CD4-positive, alpha-beta T cell treated with Interleukin-10 for 1 hour (primary cell): ENCODE results near the gene SLC30A2.

Experiments
- DNase-seq: peaks from one replicate; pipeline ENCODE4 v3.0.0-alpha.2; 2020

SLC30A2 gene

DNA sequence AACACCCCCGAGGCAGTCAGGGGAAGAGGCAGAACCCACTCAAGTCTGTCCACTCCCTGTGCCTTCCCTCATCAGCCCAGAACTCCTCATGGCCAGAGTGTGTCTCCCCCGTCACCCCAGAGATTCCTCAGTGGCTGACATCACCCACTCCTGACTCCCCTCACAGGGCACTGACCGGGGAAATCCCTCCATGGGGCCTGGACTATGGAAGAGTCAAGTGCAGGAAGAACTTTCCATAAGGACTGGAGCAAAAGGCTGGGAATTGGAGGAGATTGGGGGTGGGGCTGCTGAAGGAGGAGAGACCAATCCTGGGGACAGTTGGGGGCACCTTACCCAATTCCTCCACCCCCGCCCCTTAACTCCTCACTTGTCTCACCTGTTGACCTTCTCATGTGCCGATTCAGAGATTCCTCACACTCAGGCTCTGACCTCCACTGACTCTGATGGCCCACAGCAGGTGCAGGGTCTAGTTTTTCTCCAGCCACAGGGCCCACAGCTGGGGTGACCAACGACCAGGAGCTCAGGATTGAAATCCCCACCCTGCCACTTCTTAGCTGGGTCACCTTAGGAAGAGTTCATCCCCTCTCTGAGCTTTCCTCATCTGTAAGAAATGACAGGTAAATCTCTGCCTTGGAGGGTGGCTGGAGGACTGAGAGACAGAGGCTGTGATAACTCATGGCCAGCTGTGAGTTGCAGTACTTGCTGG lies 24.8 kb downstream of the SLC30A2 start:
- no peak for DNase-seq

DNA sequence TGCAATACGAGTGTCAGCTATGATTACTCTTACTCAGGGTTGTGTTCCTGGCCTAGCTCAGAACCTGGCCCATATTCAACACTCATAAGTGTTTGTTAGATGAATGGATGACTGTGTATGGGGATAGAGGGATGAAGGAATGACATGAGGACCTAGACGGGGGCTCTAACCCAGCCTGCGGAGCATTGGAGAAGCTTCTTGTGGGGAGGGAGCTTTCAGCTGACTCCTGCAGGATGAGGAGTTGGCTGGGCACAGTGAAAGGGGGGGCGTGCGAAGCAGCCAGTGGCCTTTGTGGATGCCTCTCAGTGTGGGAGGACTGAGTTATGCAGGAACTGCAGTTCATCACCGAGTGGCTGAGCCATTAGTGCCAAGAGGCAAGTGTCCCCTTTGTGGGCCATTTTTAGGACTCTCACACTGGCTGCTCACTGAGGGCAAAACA lies 25.6 kb downstream of the SLC30A2 start:
- no peak for DNase-seq

DNA sequence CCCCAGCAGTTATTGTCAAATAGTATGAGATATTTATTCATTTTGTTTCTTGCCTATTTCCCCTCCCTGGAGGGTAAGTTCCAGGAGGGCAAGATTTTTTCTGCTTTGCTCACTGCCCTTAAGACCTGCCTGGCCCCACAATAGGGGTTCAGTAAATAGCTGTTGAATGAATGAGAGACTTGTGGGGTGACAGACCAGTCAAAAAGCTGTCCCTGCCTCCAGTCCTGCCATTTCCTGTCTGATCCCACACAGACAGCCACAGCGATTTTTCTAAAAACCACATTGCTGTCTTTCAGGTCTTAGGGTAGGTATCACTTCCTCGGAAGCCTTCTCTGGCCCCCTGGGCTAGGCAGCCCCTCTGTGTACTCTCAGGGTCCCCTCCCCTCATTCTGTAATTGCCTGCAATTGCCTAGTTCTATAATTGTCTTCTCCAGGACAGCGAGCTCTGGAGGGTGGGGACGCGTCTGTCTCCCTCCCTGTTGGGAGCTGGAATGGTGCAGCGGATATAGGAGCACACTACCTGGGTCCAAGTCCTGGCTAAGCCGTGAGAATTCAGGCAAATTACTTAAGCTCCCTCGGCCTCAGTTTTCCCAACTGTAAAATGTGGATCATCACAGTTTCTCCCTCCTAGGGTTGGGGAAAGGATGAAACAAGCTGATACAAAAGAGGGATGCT lies 26.1 kb downstream of the SLC30A2 start:
- no peak for DNase-seq

DNA sequence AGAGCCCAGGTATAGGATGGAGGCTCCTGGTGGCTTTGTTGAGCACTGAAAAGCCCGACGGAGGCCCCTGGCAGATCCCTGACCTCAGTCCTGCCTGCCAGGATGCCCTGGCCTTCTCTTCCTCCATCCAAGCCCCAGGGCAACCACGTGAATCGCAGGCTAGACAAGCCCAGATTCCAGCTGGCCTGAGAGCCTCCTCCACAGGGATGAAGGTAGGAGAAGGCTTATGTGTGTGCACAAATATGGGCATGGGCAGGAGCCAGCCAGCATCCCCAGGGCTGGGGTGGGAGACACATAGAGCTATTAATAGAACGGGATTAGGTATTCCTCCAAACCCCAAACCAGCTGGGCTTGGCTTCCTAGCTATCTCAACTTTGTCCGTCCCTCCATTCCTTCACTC lies 28.3 kb downstream of the SLC30A2 start:
- DNase-seq = no peak

DNA sequence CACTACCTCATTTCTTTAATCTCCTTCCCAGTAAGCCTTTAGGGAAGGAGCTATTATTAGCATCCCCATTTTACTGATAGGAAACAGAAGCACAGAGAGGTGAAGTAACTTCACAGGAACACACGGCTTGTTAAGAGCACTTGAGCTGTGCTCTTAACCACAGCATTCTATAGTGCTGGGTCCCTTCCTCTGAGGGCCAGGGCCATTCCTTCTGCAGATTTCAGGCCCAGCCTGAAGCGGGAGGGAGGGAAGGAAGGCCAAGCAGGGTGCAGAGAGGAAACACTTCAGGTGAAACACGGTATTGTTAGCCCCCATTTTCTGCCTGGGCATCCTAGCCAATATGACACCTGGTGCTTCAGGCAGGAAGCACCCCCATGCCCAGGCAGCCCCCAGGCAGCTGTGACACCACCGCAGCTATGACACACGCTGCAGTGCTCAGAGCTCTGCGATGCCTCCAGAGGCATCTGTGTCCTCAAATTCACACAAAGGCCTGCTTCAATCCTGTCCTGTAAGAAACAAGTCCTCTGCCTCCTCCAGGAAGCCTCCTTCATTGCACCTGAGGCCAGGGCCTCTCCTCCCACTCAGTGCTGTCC lies 28.9 kb downstream of the SLC30A2 start:
- DNase-seq = no peak

DNA sequence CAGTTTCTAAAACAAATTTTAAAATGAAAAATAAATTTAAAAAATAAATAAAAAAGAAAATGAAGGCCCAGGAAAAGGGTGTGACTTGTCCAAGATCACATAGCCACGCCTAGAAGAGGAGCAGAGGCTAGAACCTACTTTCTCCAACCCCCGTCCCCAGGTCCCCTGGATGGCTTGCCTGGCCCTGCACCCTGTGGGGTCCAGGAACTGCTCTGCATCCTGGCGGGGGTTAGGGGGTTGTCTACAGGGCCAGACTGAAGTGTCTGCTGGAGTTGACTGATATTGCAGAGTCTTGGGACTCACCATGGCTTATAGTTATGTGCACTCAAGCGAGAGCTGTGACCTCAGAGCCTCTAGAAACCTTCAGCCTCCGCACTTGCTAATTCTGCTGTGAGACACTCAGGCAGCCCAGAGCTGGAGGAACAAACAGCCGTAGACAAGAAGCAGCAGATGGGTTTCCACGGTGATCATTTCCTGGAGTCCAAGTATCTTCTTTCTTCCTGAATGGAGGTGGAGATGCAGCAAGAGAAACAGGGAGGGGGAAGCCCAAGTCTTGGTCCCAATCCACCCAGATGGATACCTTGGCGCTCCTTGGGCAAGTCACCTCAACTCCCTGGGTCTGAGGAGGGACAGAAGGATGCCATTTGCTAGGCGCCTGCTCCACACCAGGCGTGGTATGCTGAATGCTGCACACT lies 29.5 kb downstream of the SLC30A2 start:
- no peak for DNase-seq

DNA sequence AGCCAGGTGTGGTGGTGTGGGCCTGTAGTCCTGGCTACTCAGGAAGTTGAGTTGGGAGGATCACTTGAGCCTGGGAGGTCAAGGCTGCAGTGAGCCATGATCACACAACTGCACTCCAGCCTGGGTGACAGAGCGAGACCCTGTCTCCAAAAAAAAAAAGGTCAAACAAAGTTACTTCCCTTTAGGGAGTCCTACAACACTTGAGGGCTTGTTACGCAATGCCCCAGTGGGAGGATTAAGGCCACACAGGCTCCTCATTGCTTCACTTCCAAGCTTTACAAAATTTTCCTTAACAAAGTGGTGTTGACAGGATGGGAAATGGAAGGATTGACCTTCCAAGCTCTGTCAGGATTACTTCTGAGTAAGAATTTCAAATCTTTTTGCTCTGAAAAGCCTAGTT lies 30.6 kb downstream of the SLC30A2 start:
- no peak for DNase-seq

DNA sequence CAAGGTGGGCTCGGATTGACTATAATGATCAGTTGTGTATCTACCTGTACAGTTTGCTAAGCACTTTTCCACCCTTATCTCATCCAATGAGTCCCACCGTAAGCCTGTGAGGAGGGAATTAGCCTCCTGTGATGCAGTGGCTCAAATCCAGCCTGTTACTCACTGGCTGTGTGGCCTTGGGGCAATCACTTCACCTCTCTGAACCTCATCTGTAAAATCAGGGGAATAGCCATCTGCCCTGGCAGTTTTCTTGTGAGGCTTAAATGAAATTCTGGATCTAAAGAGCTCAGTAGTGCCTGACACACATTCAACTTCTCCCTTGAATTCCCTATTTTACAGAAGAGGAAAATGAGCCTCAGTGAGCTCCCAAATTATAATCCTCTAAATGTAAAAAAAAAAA lies 31.7 kb downstream of the SLC30A2 start:
- no peak for DNase-seq

DNA sequence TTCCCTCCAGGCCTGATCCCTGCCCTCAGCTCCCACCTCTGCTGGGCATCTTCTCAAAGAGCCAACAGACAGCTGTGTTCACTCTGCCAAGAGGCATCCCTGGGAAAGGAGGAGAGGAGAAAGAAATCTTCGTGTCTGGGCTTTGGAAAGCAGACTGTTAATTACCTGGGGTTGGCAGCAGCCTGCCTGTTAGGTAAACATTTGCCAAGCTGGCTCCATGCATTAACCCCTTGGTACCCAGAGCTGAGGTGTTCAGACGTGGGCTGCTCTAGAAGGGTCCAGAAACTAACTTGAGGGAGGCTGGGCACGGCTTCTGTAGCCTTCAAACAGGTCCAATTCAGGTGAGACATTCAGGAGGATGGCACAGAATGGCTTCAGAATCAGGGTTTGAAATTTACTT lies 33.1 kb downstream of the SLC30A2 start:
- no peak for DNase-seq

DNA sequence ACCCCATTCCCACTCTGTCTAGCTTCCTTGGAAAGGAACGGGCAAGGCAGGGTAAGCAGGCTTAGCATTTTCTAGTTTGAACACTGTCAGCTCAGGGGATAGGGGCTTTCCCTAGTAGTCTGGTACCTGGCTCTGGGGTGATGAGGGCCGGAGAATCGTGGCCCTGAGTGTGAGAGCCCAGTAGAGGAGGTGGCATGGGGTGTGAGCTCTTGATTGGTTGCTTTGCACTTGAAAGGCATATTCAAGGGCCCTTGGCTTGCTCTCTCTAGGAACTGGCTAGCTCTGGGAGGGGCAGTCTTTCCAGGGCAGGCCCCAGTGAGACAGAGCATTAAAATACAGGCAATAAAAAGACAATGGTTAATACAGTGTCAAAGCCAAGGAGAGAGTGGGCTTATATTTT lies 35.1 kb downstream of the SLC30A2 start:
- DNase-seq = no peak

DNA sequence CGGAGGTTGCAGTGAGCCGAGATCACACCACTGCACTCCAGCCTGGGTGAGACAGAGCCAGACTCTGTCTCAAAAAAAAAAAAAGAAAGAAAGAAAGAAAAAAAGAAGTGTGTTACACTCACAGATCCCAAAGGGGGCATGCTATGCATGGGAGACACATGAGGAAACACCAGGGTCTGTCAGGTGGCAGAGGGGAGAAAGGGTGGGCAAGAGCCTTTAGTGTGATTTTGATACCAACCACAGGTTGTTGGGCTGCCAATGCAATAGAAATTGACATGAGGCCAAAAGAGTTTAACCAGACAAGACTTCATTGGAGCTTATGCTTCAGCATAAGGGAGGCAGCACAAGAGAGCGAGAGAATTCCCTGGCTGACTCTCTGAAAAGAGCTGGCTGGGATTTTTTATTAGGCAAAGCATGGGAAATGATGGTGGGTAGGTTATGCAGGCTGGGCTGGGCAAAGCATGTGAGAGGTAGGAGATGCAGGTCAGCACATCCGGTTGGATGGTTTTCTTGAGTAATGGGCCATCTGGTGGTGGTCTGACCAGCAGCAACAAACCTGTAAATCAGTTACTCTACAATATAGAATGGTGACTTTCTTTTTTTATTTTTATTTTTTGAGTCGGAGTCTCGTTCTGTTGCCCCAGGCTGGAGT lies 36.0 kb downstream of the SLC30A2 start:
- no peak for DNase-seq

DNA sequence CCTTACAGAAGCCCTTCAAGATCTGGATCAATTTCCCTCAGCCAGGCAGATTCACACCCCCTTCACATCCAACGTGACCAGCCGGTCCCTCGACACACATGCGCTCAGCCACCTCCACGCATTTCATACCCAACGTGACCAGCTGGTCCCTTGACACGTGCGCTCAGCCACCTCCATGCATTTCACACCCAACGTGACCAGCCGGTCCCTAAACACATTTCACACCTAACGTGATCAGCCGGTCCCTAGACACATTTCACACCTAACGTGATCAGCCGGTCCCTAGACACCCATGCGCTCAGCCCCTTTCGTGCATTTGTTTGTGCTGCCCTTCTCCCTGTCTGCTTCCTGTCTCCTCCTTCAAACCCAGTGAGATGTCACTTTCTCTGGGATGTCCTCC lies 39.2 kb downstream of the SLC30A2 start:
- no peak for DNase-seq

DNA sequence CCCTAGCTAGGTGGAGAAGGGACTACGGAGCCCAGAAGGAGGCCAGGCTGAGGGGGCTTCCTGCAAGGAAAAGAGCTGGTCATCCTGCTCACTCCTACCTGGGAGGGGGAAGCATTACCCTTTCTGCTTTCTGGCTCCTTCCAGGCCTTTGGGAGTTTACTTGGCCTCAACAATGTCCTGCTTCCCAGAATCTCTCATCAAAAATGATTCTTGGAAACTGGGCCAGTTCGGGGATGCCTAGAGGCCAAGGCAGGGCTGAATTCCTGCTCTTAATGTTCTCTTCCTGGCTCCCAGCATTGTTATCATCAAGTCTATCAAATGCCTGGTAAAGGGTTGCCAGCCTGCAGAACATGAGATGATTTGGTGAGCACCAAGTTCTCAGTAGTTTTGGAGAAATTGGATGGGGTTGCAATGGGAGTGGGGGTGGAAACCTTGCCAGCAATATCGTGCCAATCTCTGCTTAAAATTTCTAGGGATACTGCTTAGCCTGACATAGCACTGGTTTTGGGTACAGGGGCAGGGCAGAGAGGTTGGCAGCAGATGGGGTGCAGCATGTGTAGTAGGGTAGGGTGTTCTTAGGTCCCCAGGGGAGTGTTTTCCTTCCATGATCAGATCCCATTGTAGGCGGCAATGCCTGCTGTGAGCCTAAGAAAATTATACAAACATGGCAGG lies 40.3 kb downstream of the SLC30A2 start:
- DNase-seq = no peak

DNA sequence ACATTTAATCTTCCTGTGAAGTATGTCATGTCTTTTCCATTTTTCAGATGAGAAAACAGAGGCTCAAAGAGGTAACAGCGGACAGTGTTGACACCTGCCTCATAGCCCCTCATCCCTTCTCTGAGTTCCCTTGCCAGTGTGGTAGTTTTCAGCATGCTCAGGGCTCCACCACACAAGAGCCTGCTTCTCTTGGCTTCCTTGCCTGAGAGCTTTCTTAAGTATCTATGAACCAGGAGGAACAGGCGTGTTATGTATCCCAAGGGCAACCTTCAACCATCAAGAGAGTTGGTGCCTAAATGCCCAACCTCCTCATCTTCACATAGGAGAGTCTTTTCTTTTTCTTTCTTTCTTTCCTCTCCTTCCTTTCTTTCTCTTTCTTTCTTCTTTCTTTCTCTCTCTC lies 42.2 kb downstream of the SLC30A2 start:
- no peak for DNase-seq

DNA sequence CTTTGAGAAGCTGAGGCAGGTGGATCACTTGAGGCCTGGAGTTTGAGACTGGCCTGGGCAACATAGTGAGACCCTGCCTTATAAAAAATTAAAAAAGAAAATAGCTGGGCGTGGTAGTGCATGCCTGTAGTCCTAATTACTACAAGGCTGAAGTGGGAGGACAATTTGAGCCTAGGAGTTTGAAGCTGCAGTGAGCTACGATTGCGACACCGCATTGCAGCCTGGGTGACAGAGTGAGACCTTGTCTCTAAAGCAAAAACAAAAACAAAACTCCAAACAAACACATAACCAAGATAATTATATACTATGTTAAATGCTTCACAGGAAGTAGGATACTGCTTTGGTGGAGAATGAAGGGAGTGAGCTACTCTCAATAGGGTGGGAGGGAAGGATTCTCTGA lies 42.7 kb downstream of the SLC30A2 start:
- DNase-seq = no peak

DNA sequence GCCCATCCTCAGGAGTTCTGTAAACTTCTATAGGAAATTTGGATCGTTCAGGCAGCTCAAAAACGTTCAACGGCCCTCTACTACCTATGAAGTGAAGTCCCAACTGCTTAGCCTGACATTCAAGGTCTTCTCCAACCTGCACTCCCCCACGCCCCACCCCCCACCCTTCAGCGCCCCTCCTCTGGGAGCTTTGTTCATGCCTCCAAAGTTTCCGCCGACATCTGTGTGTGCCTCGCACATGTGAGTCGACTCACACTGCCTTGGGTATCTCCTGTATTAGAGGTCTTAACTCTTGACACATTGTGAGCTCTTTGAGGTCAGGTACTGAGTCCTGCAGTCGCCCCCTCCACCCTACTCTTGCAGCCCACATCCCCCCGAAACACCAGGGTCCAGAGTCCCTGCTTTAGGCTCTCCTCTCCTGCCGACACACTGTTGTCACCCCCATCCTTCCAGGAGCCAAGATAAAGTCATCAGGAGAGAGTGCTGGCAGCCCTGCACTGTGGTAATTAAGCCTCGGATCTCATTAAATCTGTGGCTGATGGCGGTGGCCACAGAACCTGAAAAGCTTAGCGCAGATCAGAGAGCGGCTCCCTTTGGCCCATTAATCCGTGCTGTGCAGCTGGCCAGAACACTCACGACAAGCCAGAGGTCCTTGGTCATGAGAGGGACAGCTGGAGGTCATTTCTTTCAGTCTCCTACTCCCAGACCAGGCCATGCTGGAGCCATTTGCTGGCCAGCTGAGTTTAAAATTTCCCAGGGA lies 46.7 kb downstream of the SLC30A2 start:
- no peak for DNase-seq

DNA sequence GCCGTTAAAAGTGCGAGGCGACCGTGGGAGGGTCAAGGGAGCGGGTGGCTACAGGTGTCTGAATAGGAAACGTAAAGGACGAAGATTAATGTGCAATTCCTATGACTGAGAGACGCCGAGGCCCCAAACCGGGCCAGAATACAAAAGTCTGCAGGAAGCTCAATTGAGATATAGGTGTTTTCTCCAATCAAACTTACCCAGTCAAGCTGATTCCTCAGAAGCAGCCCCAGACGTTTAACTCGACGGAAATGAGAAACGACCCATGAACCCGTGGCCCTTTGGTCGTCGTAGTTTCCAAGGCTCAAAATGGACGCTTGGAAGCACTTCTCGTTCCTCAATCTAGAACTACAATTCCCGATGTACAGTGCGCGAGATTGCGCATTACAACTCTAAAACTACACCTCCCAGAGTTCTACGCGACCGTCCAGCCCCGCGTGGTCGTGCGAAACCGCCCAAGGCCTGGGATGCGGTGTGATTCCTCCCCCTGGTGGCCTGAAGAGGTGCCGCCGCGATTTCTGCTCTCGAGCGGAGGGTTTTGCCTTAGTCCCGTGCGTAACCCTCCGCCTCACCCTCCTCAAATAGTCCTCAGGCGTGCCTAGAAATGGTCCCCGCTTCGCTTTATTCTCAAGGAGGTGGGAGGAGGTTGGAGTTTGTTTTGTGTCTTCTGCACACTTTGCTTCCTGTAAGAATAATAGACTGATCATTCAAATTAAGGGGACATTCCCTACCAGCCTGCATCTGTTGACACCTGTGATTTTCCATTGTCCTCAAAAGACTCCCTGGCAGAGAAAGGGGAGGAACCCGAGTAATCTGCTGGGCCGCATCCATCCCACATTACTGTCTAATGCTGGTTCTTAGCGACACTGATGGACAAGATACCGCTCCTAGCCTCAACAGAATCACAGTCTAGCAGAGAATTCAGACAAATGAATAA lies 47.8 kb downstream of the SLC30A2 start, which contains the start of gene PAFAH2:
TSS of gene PAFAH2 (minus strand) at position 236 of the 934 bp plus-strand sequence. CDS start 7,247 bp downstream, outside the sequence.
- peak; percentile 99 for DNase-seq

DNA sequence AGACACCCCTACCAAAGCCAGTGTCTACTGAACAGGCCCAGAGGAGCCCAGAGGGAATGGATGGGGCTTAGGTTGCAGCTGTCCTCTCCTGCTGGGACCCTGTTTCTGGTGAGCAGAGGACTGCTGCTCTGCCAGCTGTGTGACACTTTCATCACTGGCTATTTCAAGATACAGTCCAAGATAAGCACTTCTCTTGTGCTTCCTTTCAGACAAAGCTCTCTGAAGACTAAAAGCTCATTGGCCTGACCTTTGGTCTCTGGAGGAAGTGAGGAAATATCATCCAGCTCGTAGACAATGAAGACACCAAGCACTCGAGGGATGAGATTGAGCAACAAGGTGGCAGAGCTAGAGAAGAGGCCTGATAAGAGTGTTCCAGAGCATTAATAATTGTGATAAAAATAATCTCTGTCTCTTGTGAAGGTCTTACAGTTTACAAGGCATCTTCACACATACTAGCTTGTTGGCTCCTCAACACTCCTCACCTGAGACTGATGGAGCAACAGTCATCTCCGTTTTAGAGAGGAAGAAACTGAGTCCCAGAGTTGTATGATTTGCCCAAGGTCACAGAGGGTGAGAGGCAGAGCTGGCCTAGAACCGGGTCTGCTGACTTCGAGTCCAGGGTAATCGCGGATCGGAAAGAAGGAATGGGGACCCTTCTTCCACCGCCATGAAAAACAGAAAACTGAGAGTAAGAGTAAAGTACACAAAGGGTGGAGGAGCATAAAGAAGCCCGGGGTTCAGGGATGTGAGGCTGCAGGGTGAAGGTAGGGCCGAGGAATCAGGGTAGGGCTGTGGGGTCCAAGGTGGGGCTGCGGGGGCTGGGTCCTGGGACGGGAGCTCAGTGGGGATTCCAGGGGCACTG lies 48.7 kb downstream of the SLC30A2 start:
- DNase-seq = peak; percentile 35

DNA sequence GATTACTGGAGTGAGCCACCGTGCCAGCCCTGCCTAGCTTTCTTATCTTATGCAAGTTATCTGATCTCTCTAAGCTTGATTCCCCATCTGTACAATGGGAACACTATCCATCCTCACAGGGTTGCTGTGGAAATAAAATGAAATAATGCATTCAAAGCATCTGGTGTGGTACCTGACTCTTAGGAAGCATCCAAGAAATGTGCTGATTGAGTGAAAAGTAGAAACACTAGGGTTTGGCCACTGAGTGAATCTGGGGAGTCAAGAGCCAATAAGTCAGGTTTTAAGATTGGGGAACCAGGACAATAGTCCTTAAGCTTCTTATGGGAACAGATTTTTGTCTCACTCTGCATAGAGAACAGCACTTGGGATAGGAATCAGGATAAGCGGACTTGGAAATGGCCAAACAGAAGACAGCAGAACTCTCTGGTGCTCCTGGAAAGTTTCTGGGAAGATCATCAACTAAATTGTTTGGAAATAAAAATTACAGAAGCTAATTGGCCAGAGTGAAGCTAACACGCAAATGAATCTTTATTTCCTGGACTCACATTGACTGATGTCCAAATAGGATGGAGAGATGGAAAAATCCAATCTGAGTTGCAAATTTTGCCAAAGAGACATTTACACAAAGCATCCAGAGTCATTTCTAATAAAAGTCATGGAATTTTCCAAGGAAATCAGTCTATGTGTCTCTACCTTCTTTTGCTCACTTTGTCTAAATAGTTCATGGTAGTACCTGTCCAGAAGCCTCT lies 51.3 kb downstream of the SLC30A2 start:
- DNase-seq = no peak
